SH-SY5Y (cell line): ENCODE results near the gene TRIM29.

Experiments used
- GATA2 ChIP-seq: IDR thresholded peaks from 2 replicates; pipeline ENCODE4 v1.6.1; 2011; ENCODE audit warnings: mild to moderate bottlenecking, low read depth, low read length
- GATA3 ChIP-seq: IDR thresholded peaks from 2 replicates; pipeline ENCODE4 v1.6.1; 2011; ENCODE audit warnings: low read depth, mild to moderate bottlenecking, low read length, moderate library complexity

GRCh38 chr11:120141768-120142423, 4.0 kb upstream of the TRIM29 start:
- TF ChIP-seq GATA2 (no peak), GATA3 (no peak)
